ENCODE data around the gene CD46.

CD46 gene

GRCh38 chr1:207831517-207832327 lies 79.9 kb downstream of the CD46 start:
- no peak for DNase-seq

- no peak for DNase-seq
Observed at GRCh38 chr1:207832796-207833195, 80.9 kb downstream of the CD46 start.

GRCh38 chr1:207833381-207833780 lies 81.5 kb downstream of the CD46 start:
- DNase-seq = no peak

GRCh38 chr1:207833956-207834660 lies 82.3 kb downstream of the CD46 start:
- DNase-seq = no peak

GRCh38 chr1:207835958-207836357 lies 84.1 kb downstream of the CD46 start:
- no peak for DNase-seq

GRCh38 chr1:207836591-207837347 lies 84.9 kb downstream of the CD46 start:
- no peak for DNase-seq

- no peak for DNase-seq
Observed at GRCh38 chr1:207837673-207838072, 85.8 kb downstream of the CD46 start.

GRCh38 chr1:207838156-207839082 lies 86.6 kb downstream of the CD46 start:
- DNase-seq = no peak

- DNase-seq = no peak
Observed at GRCh38 chr1:207839083-207839413, 87.2 kb downstream of the CD46 start.

- no peak for DNase-seq
Observed at GRCh38 chr1:207840380-207840779, 88.5 kb downstream of the CD46 start.

- no peak for DNase-seq
Observed at GRCh38 chr1:207841293-207841692, 89.4 kb downstream of the CD46 start.

GRCh38 chr1:207841901-207842300 lies 90.0 kb downstream of the CD46 start:
- DNase-seq = no peak

GRCh38 chr1:207842506-207842905 lies 90.7 kb downstream of the CD46 start:
- no peak for DNase-seq

GRCh38 chr1:207844371-207844770 lies 92.5 kb downstream of the CD46 start:
- no peak for DNase-seq

Measured in activated T-cell treated with anti-CD3 and anti-CD28 coated beads, Interleukin-2, amount 50 U/mL, for 1 hour (primary cell).